Urinary bladder (tissue), 4 donors: ENCODE data around the gene ZNF346. TPM values are rescaled to one million over a fixed set of nuclear protein-coding genes. Genes with fewer than 3 reads are reported as not detected.

ENCODE experiments used
- DNase-seq: peaks from one replicate; pipeline ENCODE4 v3.0.0-alpha.2; 2015; ENCODE audit errors: extremely low spot score
- H3K27ac ChIP-seq: one replicate; pipeline ENCODE4 v1.5.1; 2013; ENCODE audit warnings: low read depth, mild to moderate bottlenecking, moderate library complexity
- H3K36me3 ChIP-seq: one replicate; pipeline ENCODE4 v1.6.1; 2013; ENCODE audit warnings: mild to moderate bottlenecking, moderate library complexity; ENCODE audit not compliant: insufficient read depth
- H3K4me1 ChIP-seq: one replicate; pipeline ENCODE4 v1.6.1; 2013; ENCODE audit warnings: mild to moderate bottlenecking, moderate library complexity; ENCODE audit not compliant: insufficient read depth
- H3K4me3 ChIP-seq: one replicate; pipeline ENCODE4 v1.5.1; 2013; ENCODE audit warnings: low read depth, low read length
- WGBS: extraction: QIAGEN DNeasy Blood & Tissue Kit; methylation state at CpG from one replicate; pipeline ENCODE4 v1.1.7; 2013; 5-methylcytosine and 5-hydroxymethylcytosine counted together
- polyA plus RNA-seq: library from polyadenylated mRNA; stranded (reverse); fragments of 200-250 nt; gene quantifications from one replicate; pipeline ENCODE4 v1.2.3, GENCODE V29; 2013
- total RNA-seq: library from RNA; depleted of rRNA; stranded (reverse); fragments of >200 nt; gene quantifications from one replicate; pipeline ENCODE4 v1.2.3, GENCODE V29; 2014
- donor health status: healthy with polysubstance abuse.
- donor health status: healthy.

The ZNF346 gene
- total and polyA plus RNA-seq, 2 donors = 12.4 to 21.8 TPM

GRCh38 chr5:177086654-177087397 lies 64.3 kb downstream of the ZNF346 start, which contains the start of gene FGFR4:
Gene FGFR4 (plus strand): TSS chr5:177086915. CDS start chr5:177089603, 2,688 bp downstream.
- peak; percentile 21 for DNase-seq
- Histone ChIP-seq H3K36me3 (no peaks in the 10 kb centered on the region), H3K4me1 (no peaks in the 10 kb centered on the region), H3K4me3 (peak within 1 kb of the TSS; percentile 46), H3K27ac (no peak within 1 kb of the TSS)
- under 1% methylated on average over 66 of the region's 68 CpGs for WGBS

- Histone ChIP-seq H3K4me1 (no peaks in the 10 kb centered on the region), H3K27ac (no peak overlapping the region), H3K36me3 (no peaks in the 10 kb centered on the region), H3K4me3 (peak overlapping the region; percentile 46)
- no peak for DNase-seq
- WGBS = 27% methylated on average over 23 of the region's 23 CpGs
These were observed 65.0 kb downstream of the ZNF346 start for GRCh38 chr5:177087398-177088005.

- Histone ChIP-seq H3K4me1 (no peaks in the 10 kb centered on the region), H3K4me3 (no peak overlapping the region), H3K36me3 (no peaks in the 10 kb centered on the region), H3K27ac (no peak overlapping the region)
- WGBS = 47% methylated on average over 5 of the region's 5 CpGs
- no peak for DNase-seq
These were observed 66.6 kb downstream of the ZNF346 start for GRCh38 chr5:177089127-177089526.

GRCh38 chr5:177089825-177090641 lies 67.5 kb downstream of the ZNF346 start:
- no peak overlapping the region for H3K27ac ChIP-seq
- WGBS = 83% methylated on average over 21 of the region's 21 CpGs
- no peak for DNase-seq
- H3K36me3 ChIP-seq = no peaks in the 10 kb centered on the region
- H3K4me3 ChIP-seq = no peak overlapping the region
- H3K4me1 ChIP-seq = no peaks in the 10 kb centered on the region

DNA sequence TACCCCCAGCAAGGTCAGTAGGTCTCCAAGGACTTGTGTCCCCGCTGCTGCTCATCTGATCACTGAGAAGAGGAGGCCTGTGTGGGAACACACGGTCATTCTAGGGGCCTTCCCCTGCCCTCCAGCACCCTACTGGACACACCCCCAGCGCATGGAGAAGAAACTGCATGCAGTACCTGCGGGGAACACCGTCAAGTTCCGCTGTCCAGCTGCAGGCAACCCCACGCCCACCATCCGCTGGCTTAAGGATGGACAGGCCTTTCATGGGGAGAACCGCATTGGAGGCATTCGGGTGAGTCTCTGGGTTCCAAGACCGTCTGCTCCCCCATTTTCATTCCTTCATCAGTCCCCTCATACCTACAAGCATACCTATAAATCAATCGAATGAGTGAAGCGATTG lies 68.3 kb downstream of the ZNF346 start:
- WGBS = 95% methylated on average over 13 of the region's 13 CpGs

GRCh38 chr5:177091232-177091631 lies 68.7 kb downstream of the ZNF346 start:
- Histone ChIP-seq H3K4me3 (no peak overlapping the region), H3K27ac (no peak overlapping the region), H3K4me1 (no peaks in the 10 kb centered on the region), H3K36me3 (no peaks in the 10 kb centered on the region)
- no peak for DNase-seq
- 86% methylated on average over 3 of the region's 3 CpGs for WGBS

More for the DNA sequence above, 68.3 kb downstream of the ZNF346 start:
- Histone ChIP-seq H3K4me3 (no peak overlapping the region), H3K27ac (no peak overlapping the region), H3K4me1 (no peaks in the 10 kb centered on the region), H3K36me3 (no peaks in the 10 kb centered on the region)
- DNase-seq = no peak

- no peaks in the 10 kb centered on the region for H3K36me3 ChIP-seq
- no peak for DNase-seq
- H3K4me1 ChIP-seq = no peaks in the 10 kb centered on the region
- no peak overlapping the region for H3K27ac ChIP-seq
- WGBS = 90% methylated on average over 32 of the region's 32 CpGs
- H3K4me3 ChIP-seq = no peak overlapping the region
These were observed 69.9 kb downstream of the ZNF346 start for GRCh38 chr5:177092178-177093081.

- 94% methylated on average over 40 of the region's 40 CpGs for WGBS
- Histone ChIP-seq H3K4me3 (no peak overlapping the region), H3K4me1 (no peaks in the 10 kb centered on the region), H3K27ac (no peak overlapping the region), H3K36me3 (no peaks in the 10 kb centered on the region)
- no peak for DNase-seq
These were observed 70.7 kb downstream of the ZNF346 start for GRCh38 chr5:177093082-177093712.

GRCh38 chr5:177093803-177094202 lies 71.3 kb downstream of the ZNF346 start:
- Histone ChIP-seq H3K27ac (no peak overlapping the region), H3K4me3 (no peak overlapping the region), H3K4me1 (no peaks in the 10 kb centered on the region), H3K36me3 (no peaks in the 10 kb centered on the region)
- 96% methylated on average over 6 of the region's 6 CpGs for WGBS
- no peak for DNase-seq

- H3K27ac ChIP-seq = peak overlapping the region; percentile 55
- 41% methylated on average over 12 of the region's 12 CpGs for WGBS
- no peak for DNase-seq
- H3K4me3 ChIP-seq = no peak overlapping the region
- H3K4me1 ChIP-seq = no peaks in the 10 kb centered on the region
- no peaks in the 10 kb centered on the region for H3K36me3 ChIP-seq
These were observed 72.0 kb downstream of the ZNF346 start for GRCh38 chr5:177094224-177095087.

- H3K36me3 ChIP-seq = no peaks in the 10 kb centered on the region
- no peaks in the 10 kb centered on the region for H3K4me1 ChIP-seq
- no peak overlapping the region for H3K4me3 ChIP-seq
- no peak for DNase-seq
- no peak overlapping the region for H3K27ac ChIP-seq
- 74% methylated on average over 28 of the region's 28 CpGs for WGBS
These were observed 72.7 kb downstream of the ZNF346 start for GRCh38 chr5:177095088-177095669.
